Mononuclear cell (primary cell): ENCODE measurements around the gene ANKRD40CL. TPM values are rescaled to one million over a fixed set of nuclear protein-coding genes. Genes with fewer than 3 reads are reported as not detected.

Experiments used
- H3K27me3 ChIP-seq: 2 replicates; pipeline ENCODE4 v1.6.0; 2011; ENCODE audit warnings: low read length, control low read depth; ENCODE audit not compliant: insufficient read depth
- H3K4me1 ChIP-seq: 2 replicates; pipeline ENCODE4 v1.5.1; 2011; ENCODE audit warnings: mild to moderate bottlenecking, low read length, control low read depth; ENCODE audit not compliant: insufficient read depth
- H3K4me3 ChIP-seq: 2 replicates; pipeline ENCODE4 v1.5.1; 2011; ENCODE audit warnings: mild to moderate bottlenecking, low read length, moderate library complexity
- H3K9me3 ChIP-seq: 2 replicates; pipeline ENCODE4 v1.5.1; 2011; ENCODE audit warnings: low read depth, mild to moderate bottlenecking, control low read depth, low read length
- total RNA-seq: library from RNA; depleted of rRNA; stranded (reverse); fragments of >200 nt; gene quantifications from one replicate; pipeline ENCODE4 v1.2.3, GENCODE V29; 2012

Gene ANKRD40CL
- total RNA-seq, 1 donor = 0.21 TPM

DNA sequence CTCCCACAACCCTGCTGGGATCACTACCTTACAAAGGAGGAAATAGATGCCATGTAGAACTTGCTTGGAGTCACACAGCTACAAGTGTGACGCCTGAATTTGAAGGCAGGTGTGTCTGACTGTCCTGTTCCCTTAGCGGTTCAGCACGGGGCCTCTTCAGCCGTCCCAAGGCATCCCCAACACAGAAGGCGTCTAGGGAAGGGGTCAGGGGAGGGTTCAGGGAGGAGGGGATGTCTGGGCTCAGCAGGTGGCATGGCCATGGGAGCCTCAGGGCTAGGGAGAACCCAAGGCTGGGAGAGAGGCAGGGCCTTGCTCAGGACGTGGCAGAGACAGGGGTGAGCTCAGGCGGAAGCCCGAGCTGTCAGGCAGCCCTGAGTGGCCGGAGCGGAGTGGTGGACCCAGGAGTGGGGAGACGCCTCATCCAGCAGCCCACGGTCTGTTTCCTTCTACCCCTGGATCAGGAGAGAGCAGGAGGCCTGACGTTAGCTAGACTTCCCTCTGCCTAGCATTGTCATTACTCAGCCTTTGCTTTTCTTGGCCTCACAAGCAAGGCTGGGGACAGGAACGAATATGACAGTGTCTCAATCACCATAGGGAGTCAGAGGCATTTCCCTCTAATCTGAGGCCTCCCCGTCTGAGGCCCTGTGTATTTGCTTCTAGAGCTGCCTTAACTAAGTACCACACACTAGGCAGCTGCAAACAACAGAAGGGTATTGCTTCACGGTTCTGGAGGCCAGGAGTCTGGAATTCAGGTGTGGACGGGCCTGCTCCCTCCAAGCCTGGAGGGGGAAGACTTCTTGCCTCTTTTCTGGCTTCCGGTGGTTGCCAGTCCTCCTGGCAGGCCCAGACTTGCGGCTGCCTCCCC, 31.3 kb upstream of the ANKRD40CL start:
- Histone ChIP-seq H3K4me1 (peaks cover 2% of the 10 kb centered on the region), H3K9me3 (no peaks in the 10 kb centered on the region), H3K27me3 (no peaks in the 10 kb centered on the region), H3K4me3 (no peak overlapping the region)

- H3K9me3 ChIP-seq = no peaks in the 10 kb centered on the region
- no peak overlapping the region for H3K4me3 ChIP-seq
- no peaks in the 10 kb centered on the region for H3K27me3 ChIP-seq
- peaks cover 16% of the 10 kb centered on the region for H3K4me1 ChIP-seq
These were observed 30.0 kb upstream of the ANKRD40CL start for GRCh38 chr17:50797135-50797810.

DNA sequence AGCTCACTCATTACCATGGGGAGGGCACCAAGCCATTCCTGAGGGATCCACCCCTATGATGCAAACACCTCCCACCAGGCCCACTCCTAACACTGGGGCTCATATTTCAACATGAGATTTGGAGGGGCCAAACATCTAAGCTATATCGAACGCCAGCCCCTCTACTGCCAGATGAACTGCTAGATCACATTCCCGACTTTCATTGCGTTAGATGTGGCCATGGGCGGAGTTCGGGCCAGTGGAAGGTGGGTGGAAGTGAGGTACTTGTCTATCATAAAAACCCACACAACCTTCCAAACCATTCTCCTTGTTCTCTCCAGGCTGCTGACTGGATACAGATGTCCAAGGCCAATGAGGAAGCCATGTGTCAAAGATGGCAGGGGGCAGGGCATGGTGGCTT, 27.0 kb upstream of the ANKRD40CL start:
- peaks cover 34% of the 10 kb centered on the region for H3K4me1 ChIP-seq
- no peaks in the 10 kb centered on the region for H3K27me3 ChIP-seq
- H3K9me3 ChIP-seq = no peaks in the 10 kb centered on the region
- no peak overlapping the region for H3K4me3 ChIP-seq

DNA sequence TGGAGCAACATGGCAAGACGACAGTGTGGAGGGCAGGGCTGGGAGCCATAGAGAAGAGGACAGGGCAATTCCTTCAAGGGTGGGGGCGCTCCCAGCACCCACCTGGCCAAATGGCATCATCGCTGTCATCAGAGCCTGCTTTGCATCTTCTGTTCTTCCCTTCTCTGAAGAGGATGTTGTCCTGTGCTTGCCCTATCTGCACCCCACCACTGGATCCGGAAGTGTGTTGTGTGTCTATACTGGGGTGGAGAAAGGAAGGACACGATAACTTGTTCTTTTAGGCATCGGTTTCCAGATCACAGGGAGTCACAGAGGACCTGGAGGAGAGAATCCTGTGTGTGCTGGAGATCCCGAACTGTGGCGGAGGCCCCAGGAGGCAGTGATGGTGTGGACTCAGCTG, 25.7 kb upstream of the ANKRD40CL start:
- no peak overlapping the region for H3K4me3 ChIP-seq
- no peaks in the 10 kb centered on the region for H3K27me3 ChIP-seq
- no peaks in the 10 kb centered on the region for H3K9me3 ChIP-seq
- peaks cover 34% of the 10 kb centered on the region for H3K4me1 ChIP-seq

DNA sequence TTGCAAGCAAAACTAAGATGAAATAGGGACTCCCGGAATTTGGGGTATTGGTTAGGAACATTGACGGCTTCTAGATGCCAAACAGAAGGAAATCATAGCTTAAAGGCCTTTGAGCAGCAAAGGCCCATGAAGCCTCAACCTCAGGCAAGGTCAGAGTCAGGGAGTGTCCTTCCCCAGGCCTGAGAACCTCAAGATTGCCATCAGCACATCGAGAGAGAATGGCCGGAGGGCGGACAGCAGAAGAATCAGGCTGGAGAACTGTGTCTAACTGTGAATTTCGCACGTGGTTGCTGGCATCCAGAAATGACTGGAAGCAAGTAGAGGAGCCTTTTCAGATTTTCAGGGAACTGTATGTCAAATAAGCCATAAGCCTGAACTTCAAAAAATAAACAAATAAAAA, 24.8 kb upstream of the ANKRD40CL start:
- H3K4me1 ChIP-seq = peaks cover 34% of the 10 kb centered on the region
- no peaks in the 10 kb centered on the region for H3K9me3 ChIP-seq
- no peaks in the 10 kb centered on the region for H3K27me3 ChIP-seq
- H3K4me3 ChIP-seq = no peak overlapping the region

DNA sequence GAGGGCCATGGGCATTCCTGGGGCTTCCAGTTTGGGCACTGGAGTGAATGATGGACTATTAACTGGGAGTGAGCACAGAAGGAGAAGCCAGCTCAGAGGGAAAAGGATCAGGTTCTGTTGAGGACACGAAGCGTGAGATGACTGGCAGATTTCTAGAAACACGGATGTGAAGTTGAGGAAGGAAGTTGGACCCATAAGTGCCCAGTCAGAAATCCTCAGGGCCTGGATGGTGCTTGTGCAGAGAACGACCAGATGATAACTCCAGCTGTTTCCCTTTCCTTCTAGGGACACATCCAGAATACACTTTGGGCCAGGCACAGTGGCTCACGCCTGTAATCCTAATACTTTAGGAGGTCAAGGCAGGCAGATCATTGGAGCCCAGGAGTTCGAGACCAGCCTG, 23.3 kb upstream of the ANKRD40CL start:
- Histone ChIP-seq H3K9me3 (no peaks in the 10 kb centered on the region), H3K4me3 (no peak overlapping the region), H3K4me1 (peaks cover 34% of the 10 kb centered on the region), H3K27me3 (no peaks in the 10 kb centered on the region)

DNA sequence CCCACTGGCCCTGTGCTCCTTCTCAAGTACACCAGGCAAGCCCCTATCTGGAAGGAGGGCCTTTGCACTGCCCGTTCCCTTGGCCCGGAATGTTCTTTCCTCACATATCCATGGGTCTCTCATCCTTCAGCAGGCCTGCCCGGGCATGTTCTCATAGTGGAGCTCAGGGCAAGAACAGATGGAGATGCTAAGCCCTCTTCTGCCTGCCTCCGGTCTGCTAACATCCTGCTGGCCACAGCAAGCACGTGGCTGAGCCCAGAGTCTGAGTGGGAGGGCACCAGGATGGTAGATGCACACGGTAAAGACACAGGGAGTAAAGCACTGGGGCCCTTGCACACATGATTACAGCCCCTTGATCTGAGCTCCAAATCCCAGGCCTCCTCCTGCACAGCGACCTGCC, 19.8 kb upstream of the ANKRD40CL start:
- Histone ChIP-seq H3K27me3 (no peaks in the 10 kb centered on the region), H3K4me3 (no peak overlapping the region), H3K4me1 (peaks cover 17% of the 10 kb centered on the region), H3K9me3 (no peaks in the 10 kb centered on the region)

GRCh38 chr17:50785946-50786570, 18.7 kb upstream of the ANKRD40CL start:
- Histone ChIP-seq H3K9me3 (no peaks in the 10 kb centered on the region), H3K4me1 (peaks cover 15% of the 10 kb centered on the region), H3K4me3 (no peak overlapping the region), H3K27me3 (no peaks in the 10 kb centered on the region)

GRCh38 chr17:50785126-50785525, 17.8 kb upstream of the ANKRD40CL start:
- H3K9me3 ChIP-seq = no peaks in the 10 kb centered on the region
- H3K4me3 ChIP-seq = no peak overlapping the region
- H3K4me1 ChIP-seq = peaks cover 5% of the 10 kb centered on the region
- H3K27me3 ChIP-seq = no peaks in the 10 kb centered on the region

GRCh38 chr17:50783905-50784304, 16.6 kb upstream of the ANKRD40CL start:
- no peaks in the 10 kb centered on the region for H3K9me3 ChIP-seq
- H3K27me3 ChIP-seq = no peaks in the 10 kb centered on the region
- H3K4me1 ChIP-seq = peaks cover 13% of the 10 kb centered on the region
- no peak overlapping the region for H3K4me3 ChIP-seq

DNA sequence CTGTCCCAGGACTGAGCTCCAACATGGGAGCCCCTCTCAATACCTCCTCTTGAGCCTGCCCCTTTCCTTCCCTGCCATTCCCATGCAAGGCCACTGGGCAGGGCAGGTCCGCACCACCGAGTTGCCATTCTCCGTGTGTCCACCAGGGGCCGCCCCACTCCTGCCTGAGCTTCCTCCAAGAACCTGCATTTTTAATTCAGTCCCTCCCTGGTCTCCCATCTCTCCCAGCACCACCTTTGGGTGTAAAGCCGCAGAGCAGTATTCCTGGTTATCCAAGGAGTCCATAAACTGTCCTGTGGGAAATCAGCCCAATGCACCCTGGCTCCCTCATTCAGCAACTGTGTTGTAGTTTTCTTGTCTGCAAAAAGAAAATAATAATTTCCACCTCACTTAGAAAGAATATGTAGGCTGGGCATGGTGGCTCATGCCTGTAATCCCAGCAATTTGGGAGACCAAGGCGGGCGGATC, 15.9 kb upstream of the ANKRD40CL start:
- Histone ChIP-seq H3K4me3 (no peak overlapping the region), H3K4me1 (peaks cover 13% of the 10 kb centered on the region), H3K9me3 (no peaks in the 10 kb centered on the region), H3K27me3 (no peaks in the 10 kb centered on the region)

DNA sequence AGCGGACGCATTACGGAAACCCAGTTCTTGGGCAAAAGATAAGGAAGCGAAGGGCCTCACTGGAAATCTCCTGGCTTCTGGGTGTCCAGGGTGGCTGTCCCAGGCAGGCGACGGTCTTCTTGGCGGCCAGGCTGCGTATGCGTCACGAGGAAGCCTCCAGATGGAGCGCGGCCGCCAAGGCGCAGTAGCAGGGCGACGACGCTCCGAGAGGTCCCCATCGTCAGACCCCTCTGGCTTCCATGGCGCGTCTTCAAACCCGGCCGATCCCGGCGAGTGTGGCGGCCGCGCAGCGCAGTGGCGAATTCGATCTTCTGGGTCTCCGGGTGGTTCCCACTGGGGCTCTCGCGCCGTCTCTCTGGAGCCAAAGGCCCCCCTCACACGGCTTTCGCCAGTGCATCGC, 13.8 kb upstream of the ANKRD40CL start:
- H3K4me3 ChIP-seq = no peak overlapping the region
- no peaks in the 10 kb centered on the region for H3K27me3 ChIP-seq
- H3K9me3 ChIP-seq = no peaks in the 10 kb centered on the region
- peaks cover 13% of the 10 kb centered on the region for H3K4me1 ChIP-seq

- H3K9me3 ChIP-seq = no peaks in the 10 kb centered on the region
- H3K4me1 ChIP-seq = peaks cover 13% of the 10 kb centered on the region
- H3K27me3 ChIP-seq = no peaks in the 10 kb centered on the region
- H3K4me3 ChIP-seq = no peak overlapping the region
These were observed 12.5 kb upstream of the ANKRD40CL start for GRCh38 chr17:50779747-50780353.

GRCh38 chr17:50778988-50779387, 11.7 kb upstream of the ANKRD40CL start:
- Histone ChIP-seq H3K27me3 (no peaks in the 10 kb centered on the region), H3K9me3 (no peaks in the 10 kb centered on the region), H3K4me1 (peaks cover 13% of the 10 kb centered on the region), H3K4me3 (no peak overlapping the region)

GRCh38 chr17:50778471-50778870, 11.2 kb upstream of the ANKRD40CL start:
- no peaks in the 10 kb centered on the region for H3K27me3 ChIP-seq
- H3K4me3 ChIP-seq = no peak overlapping the region
- peaks cover 13% of the 10 kb centered on the region for H3K4me1 ChIP-seq
- no peaks in the 10 kb centered on the region for H3K9me3 ChIP-seq
